GM12878 (cell line): ENCODE data around the gene UNC5B. TPM values are rescaled to one million over a fixed set of nuclear protein-coding genes. Genes with fewer than 3 reads are reported as not detected.

Experiments used
- ATAC-seq: fragments of 200-7000 bp; cut with Tn5 transposase; 3 replicates; pipeline ENCODE4 v1.9.1; 2020; ENCODE audit warnings: mild to moderate bottlenecking, moderate library complexity
- BruUV-seq: library from RNA; stranded (reverse); fragments of 400-500 nt; replicated peaks from 2 replicates; lab custom pipeline; 2021; lab: Mats Ljungman, UMichigan
- CTCF ChIA-PET: fragments of 300-600 bp; sonication (Branson Sonifier 250); formaldehyde crosslinking; extraction: SDS; loops from one replicate; lab custom pipeline; 2021; ENCODE audit warnings: inconsistent platforms; lab: Yijun Ruan, JAX
- POLR2A ChIA-PET: fragments of 350-600 bp; formaldehyde crosslinking; extraction: SDS; loops from one replicate; lab custom pipeline; 2021; ENCODE audit warnings: inconsistent platforms; lab: Charles Lee
- RAD21 ChIA-PET: fragments of 300-600 bp; sonication (Branson Sonifier 250); formaldehyde crosslinking; loops from one replicate; lab custom pipeline; 2023; ENCODE audit warnings: antibody characterized with exemption; ENCODE audit not compliant: unreplicated experiment; lab: Charles Lee
- SMC1A ChIA-PET: fragments of 300-600 bp; sonication (Branson Sonifier 250); formaldehyde crosslinking; loops from one replicate; lab custom pipeline; 2023; ENCODE audit not compliant: unreplicated experiment, uncharacterized antibody; lab: Charles Lee
- DNase-seq: peaks from one replicate; pipeline ENCODE4 v3.0.0-alpha.2; 2011; ENCODE audit warnings: low read depth, low spot score
- FAIRE-seq: peaks from 3 replicates; lab custom pipeline; 2011; peaks lifted over from hg19 to GRCh38; lab: Jason Lieb, UNC
- H2AFZ ChIP-seq: 2 replicates; pipeline ENCODE4 v1.6.0; 2011; ENCODE audit warnings: low read depth, low read length, control low read depth; ENCODE audit not compliant: control insufficient read depth
- H3K27ac ChIP-seq: 2 replicates; pipeline ENCODE4 v1.5.1; 2011; ENCODE audit warnings: control low read depth; ENCODE audit not compliant: control insufficient read depth, insufficient read depth
- H3K27me3 ChIP-seq, 2 experiments: replicated peaks in 1 of 2; 2 replicates each; pipeline versions ENCODE4 v1.6.0 to v1.6.1; 2011; ENCODE audit warnings: low read length in 1 of 2; ENCODE audit not compliant: control insufficient read depth in 2 of 2, insufficient read depth in 2 of 2
- H3K36me3 ChIP-seq, 2 experiments: 2 replicates each; pipeline ENCODE4 v1.5.1; 2011; ENCODE audit warnings: low read length in 1 of 2; ENCODE audit not compliant: control insufficient read depth in 2 of 2, insufficient read depth in 2 of 2
- H3K4me1 ChIP-seq: 2 replicates; pipeline ENCODE4 v1.6.1; 2011; ENCODE audit warnings: mild to moderate bottlenecking, low read length, moderate library complexity, mixed read lengths; ENCODE audit not compliant: control insufficient read depth, insufficient read depth
- H3K4me2 ChIP-seq: 2 replicates; pipeline ENCODE4 v1.6.0; 2011; ENCODE audit warnings: control low read depth; ENCODE audit not compliant: control insufficient read depth, insufficient read depth
- H3K4me3 ChIP-seq: fragments of 200-600 bp; sonication (generic); 2 replicates; pipeline ENCODE4 v1.5.1; 2016
- H3K79me2 ChIP-seq: 2 replicates; pipeline ENCODE4 v1.6.0; 2011; ENCODE audit warnings: low read length; ENCODE audit not compliant: control insufficient read depth, insufficient read depth
- H3K9ac ChIP-seq: 2 replicates; pipeline ENCODE4 v1.8.0; 2011; ENCODE audit warnings: low read length, control low read depth, mixed read lengths; ENCODE audit not compliant: control insufficient read depth, insufficient read depth
- H3K9me3 ChIP-seq: replicated peaks from 3 replicates; pipeline ENCODE4 v1.5.1; 2011; ENCODE audit warnings: mild to moderate bottlenecking, low read length; ENCODE audit not compliant: control insufficient read depth, insufficient read depth
- H4K20me1 ChIP-seq: 2 replicates; pipeline ENCODE4 v1.6.0; 2011; ENCODE audit not compliant: control insufficient read depth, insufficient read depth
- CREB1 ChIP-seq: IDR thresholded peaks from 2 replicates; pipeline ENCODE4 v1.6.1; 2012; ENCODE audit warnings: low read depth, mild to moderate bottlenecking, inconsistent platforms
- POLR2AphosphoS2 ChIP-seq: IDR thresholded peaks from 2 replicates; pipeline ENCODE4 v1.6.1; 2011; ENCODE audit warnings: low read depth, mild to moderate bottlenecking, low read length, improper control_type of control experiment, moderate library complexity
- SMAD5 ChIP-seq: IDR thresholded peaks from 2 replicates; pipeline ENCODE4 v1.6.1; 2016; ENCODE audit warnings: antibody characterized with exemption, low read depth
- SMC3 ChIP-seq: IDR thresholded peaks from 2 replicates; pipeline ENCODE4 v1.6.1; 2011; ENCODE audit warnings: low read length, improper control_type of control experiment, borderline replicate concordance
- SREBF2 ChIP-seq: IDR thresholded peaks from 2 replicates; pipeline ENCODE4 v1.6.1; 2012; ENCODE audit warnings: mild to moderate bottlenecking, low read length
- SRF ChIP-seq, 2 experiments: IDR thresholded peaks; 2 replicates each; pipeline ENCODE4 v1.6.1; 2011; ENCODE audit warnings: low read depth in 2 of 2, low read length in 2 of 2, mild to moderate bottlenecking in 1 of 2, moderate library complexity in 1 of 2
- TAF1 ChIP-seq: IDR thresholded peaks from 2 replicates; pipeline ENCODE4 v1.6.1; 2011; ENCODE audit warnings: mild to moderate bottlenecking, low read depth, low read length, borderline replicate concordance
- WGBS: methylation state at CpG from one replicate; pipeline ENCODE4 v1.1.6; 2016; ENCODE audit warnings: low lambda C conversion rate; ENCODE audit not compliant: insufficient replicate concordance, insufficient coverage; ENCODE audit errors: missing lambda C conversion rate; 5-methylcytosine and 5-hydroxymethylcytosine counted together
- in situ Hi-C: fragments of 300-500 bp; cut with MboI; formaldehyde crosslinking; loops from 9 replicates; pipeline ENCODE4 v1.14.3; 2018; ENCODE audit warnings: mixed read lengths
- intact Hi-C: fragments of 100-400 bp; cut with micrococcal nuclease; formaldehyde crosslinking; loops from one replicate; pipeline ENCODE4 v1.14.2; 2022; ENCODE audit not compliant: unreplicated experiment
- polyA plus RNA-seq, 11 experiments: library from polyadenylated mRNA; depleted of rRNA in 4 of 11; unstranded in 6 of 11; stranded (reverse) in 5 of 11; fragments of >200 nt; fragmentation: Nextera tagmentation in 4 of 11; fragmentation: Illumina TruSeq in 1 of 11; extraction: Ambion mirVana in 4 of 11; extraction: Trizol in 1 of 11; gene quantifications; 1 replicate in 1 of 11; 2 replicates in 10 of 11; pipeline versions ENCODE4 v1.2.1 to v1.2.3, GENCODE V29; 2011 to 2016; ENCODE audit warnings: inconsistent platforms in 2 of 11, missing spikeins in 2 of 11, low read depth in 1 of 11
- total RNA-seq, 4 experiments: library from RNA; depleted of rRNA in 3 of 4; stranded (reverse); fragments of >200 nt in 3 of 4; fragmentation: Illumina TruSeq in 1 of 4; extraction: Trizol in 1 of 4; gene quantifications; 2 replicates each; pipeline versions ENCODE4 v1.2.1 to v1.2.3, GENCODE V29; 2013 to 2021
- TF ChIP-seq, protein P1 (sequence below): IDR thresholded peaks from 2 replicates; pipeline ENCODE4 v1.6.1; 2012; ENCODE audit warnings: low read length, inconsistent platforms

Gene UNC5B
- total and polyA plus RNA-seq, 10 of the 15 experiments (the other 5 are each of a cell fraction or from before 2014, with no cell fraction given) = 0.03 to 0.08 TPM; not detected in 8

GRCh38 chr10:71264345-71265200 lies 52.2 kb downstream of the UNC5B start:
- ChIA-PET POLR2A (no interaction called here), SMC1A (no interaction called here), RAD21 (no interaction called here), CTCF (no interaction called here)
- BruUV-seq = no TSS peak
- no peaks in the 10 kb centered on the region for H3K4me1 ChIP-seq
- no peak overlapping the region for H3K4me3 ChIP-seq
- in situ Hi-C loops (no loop called here), intact Hi-C loops (loop anchor here (5.0 kb wide), 1 partner anchor 337 kb away; no protein-coding TSS in a partner anchor)
- peaks cover 0 to 2% of the 10 kb centered on the region in 2 experiments; a peak in 3 of 4 replicates for H3K27me3 ChIP-seq
- no peak for TF ChIP-seq POLR2AphosphoS2
- 59% methylated on average over 16 of the region's 16 CpGs for WGBS
- no peak overlapping the region for H2AFZ ChIP-seq
- no peaks in the 10 kb centered on the region for H4K20me1 ChIP-seq
- DNase-seq = no peak
- no peak overlapping the region for H3K4me2 ChIP-seq
- no peak overlapping the region for H3K9ac ChIP-seq
- H3K36me3 ChIP-seq = no peaks in the 10 kb centered on the region
- H3K27ac ChIP-seq = no peak overlapping the region
- no peaks in the 10 kb centered on the region for H3K79me2 ChIP-seq
- no peak for FAIRE-seq
- H3K9me3 ChIP-seq = no peaks in the 10 kb centered on the region
- no peak for ATAC-seq

DNA sequence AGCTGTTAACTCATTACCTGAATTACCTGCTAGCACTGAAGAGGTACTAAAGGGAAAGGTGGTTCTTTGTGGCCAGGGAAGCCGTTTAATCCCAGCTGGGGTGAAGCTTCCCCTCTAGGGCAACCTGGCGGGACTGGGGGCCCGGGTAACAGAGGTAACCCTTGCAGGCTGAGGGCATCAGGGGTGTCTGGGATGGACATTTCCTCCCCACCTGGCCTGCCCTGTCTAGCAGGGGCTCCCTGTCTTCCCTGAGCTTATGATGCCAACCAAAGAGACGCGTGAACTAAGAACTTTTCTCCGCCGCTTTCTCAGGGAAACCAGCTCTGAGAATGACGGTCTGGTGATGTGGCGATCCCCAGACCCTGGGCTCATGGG lies 52.8 kb downstream of the UNC5B start:
- Histone ChIP-seq H2AFZ (no peak overlapping the region), H4K20me1 (no peaks in the 10 kb centered on the region), H3K4me1 (no peaks in the 10 kb centered on the region), H3K27ac (no peak overlapping the region), H3K4me2 (no peak overlapping the region), H3K36me3 (no peaks in the 10 kb centered on the region), H3K27me3 (peaks cover 0 to 2% of the 10 kb centered on the region in 2 experiments; a peak in 3 of 4 replicates), H3K79me2 (no peaks in the 10 kb centered on the region), H3K9me3 (no peaks in the 10 kb centered on the region), H3K4me3 (no peak overlapping the region), H3K9ac (no peak overlapping the region)
- ChIA-PET CTCF (no interaction called here), SMC1A (no interaction called here), RAD21 (no interaction called here), POLR2A (no interaction called here)
- FAIRE-seq (no peak), DNase-seq (no peak), ATAC-seq (no peak)
- WGBS = 59% methylated on average over 9 of the region's 9 CpGs
- no peak for TF ChIP-seq SMC3
- TF ChIP-seq SMAD5 = no peak
- no peak for TF ChIP-seq CREB1
- no peak for TF ChIP-seq SREBF2
- no peak for TF ChIP-seq SRF (IDR thresholded peaks at IDR 0.05; ENCODE audit: low read depth in 2 of 2, low read length in 2 of 2)
- no peak for TF ChIP-seq TAF1
- TF ChIP-seq, protein P1, sequence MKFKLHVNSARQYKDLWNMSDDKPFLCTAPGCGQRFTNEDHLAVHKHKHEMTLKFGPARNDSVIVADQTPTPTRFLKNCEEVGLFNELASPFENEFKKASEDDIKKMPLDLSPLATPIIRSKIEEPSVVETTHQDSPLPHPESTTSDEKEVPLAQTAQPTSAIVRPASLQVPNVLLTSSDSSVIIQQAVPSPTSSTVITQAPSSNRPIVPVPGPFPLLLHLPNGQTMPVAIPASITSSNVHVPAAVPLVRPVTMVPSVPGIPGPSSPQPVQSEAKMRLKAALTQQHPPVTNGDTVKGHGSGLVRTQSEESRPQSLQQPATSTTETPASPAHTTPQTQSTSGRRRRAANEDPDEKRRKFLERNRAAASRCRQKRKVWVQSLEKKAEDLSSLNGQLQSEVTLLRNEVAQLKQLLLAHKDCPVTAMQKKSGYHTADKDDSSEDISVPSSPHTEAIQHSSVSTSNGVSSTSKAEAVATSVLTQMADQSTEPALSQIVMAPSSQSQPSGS = no peak
- no TSS peak for BruUV-seq
- intact Hi-C loops = loop anchor here (5.0 kb wide), 1 partner anchor 338 kb away; no protein-coding TSS in a partner anchor
- in situ Hi-C loops = no loop called here
